B cell (primary cell): ENCODE measurements around the gene RUBCNL. TPM values are rescaled to one million over a fixed set of nuclear protein-coding genes. Genes with fewer than 3 reads are reported as not detected.

Source experiments
- ATAC-seq: fragments of 200-7000 bp; cut with Tn5 transposase; one replicate; pipeline ENCODE4 v1.10.0; 2021; ENCODE audit warnings: low read depth, mild to moderate bottlenecking, moderate number of reproducible peaks, moderate library complexity
- CTCF ChIA-PET: fragments of 350-600 bp; sonication (Branson Sonifier 250); formaldehyde crosslinking; loops from one replicate; lab custom pipeline; 2021; ENCODE audit warnings: antibody characterized with exemption, inconsistent platforms; lab: Charles Lee
- POLR2A ChIA-PET: fragments of 350-600 bp; sonication (Branson Sonifier 250); formaldehyde crosslinking; loops from one replicate; lab custom pipeline; 2021; ENCODE audit warnings: antibody characterized with exemption; lab: Charles Lee
- DNase-seq: peaks from one replicate; pipeline ENCODE4 v3.0.0; 2013
- H2AFZ ChIP-seq: 2 replicates; pipeline ENCODE4 v1.6.1; 2012; ENCODE audit warnings: mild to moderate bottlenecking, low read depth, low read length; ENCODE audit not compliant: insufficient read depth, poor library complexity, severe bottlenecking
- H3K27ac ChIP-seq, 2 donors: 1 replicate in 1 of 2; 2 replicates in 1 of 2; pipeline ENCODE4 v1.5.1; 2012 to 2013; ENCODE audit warnings: low read length in 2 of 2, mild to moderate bottlenecking in 2 of 2, moderate library complexity in 1 of 2
- H3K27me3 ChIP-seq, 4 experiments: fragments of 200-600 bp in 1 of 4; sonication (generic) in 1 of 4; replicated peaks in 1 of 4; 1 replicate in 2 of 4; 2 replicates in 2 of 4; pipeline versions ENCODE4 v1.6.1 to v1.7.0; 2013 to 2016; ENCODE audit warnings: low read length in 3 of 4, mild to moderate bottlenecking in 2 of 4, mixed read lengths in 1 of 4, moderate library complexity in 1 of 4; ENCODE audit not compliant: insufficient read depth in 4 of 4, control insufficient read depth in 3 of 4; ENCODE audit errors: control extremely low read depth in 1 of 4
- H3K36me3 ChIP-seq, 2 experiments: replicated peaks in 1 of 2; 1 replicate in 1 of 2; 2 replicates in 1 of 2; pipeline versions ENCODE4 v1.6.1 to v1.7.1; 2013; ENCODE audit warnings: low read length in 1 of 2; ENCODE audit not compliant: insufficient read depth in 2 of 2, control insufficient read depth in 1 of 2; ENCODE audit errors: control extremely low read depth in 1 of 2, extremely low read depth in 1 of 2
- H3K4me1 ChIP-seq, 2 donors: fragments of 200-600 bp in 1 of 2; sonication (generic) in 1 of 2; 1 replicate in 1 of 2; 2 replicates in 1 of 2; pipeline versions ENCODE4 v1.5.1 to v1.6.1; 2013 to 2017; ENCODE audit warnings: low read length in 2 of 2; ENCODE audit not compliant: control insufficient read depth in 2 of 2, insufficient read depth in 2 of 2
- H3K4me2 ChIP-seq: replicated peaks from 2 replicates; pipeline ENCODE3; 2012; ENCODE audit warnings: mild to moderate bottlenecking, low read depth, low read length; ENCODE audit not compliant: poor library complexity, severe bottlenecking
- H3K4me3 ChIP-seq, 5 experiments: fragments of 200-600 bp in 1 of 5; sonication (generic) in 1 of 5; 1 replicate in 3 of 5; 2 replicates in 2 of 5; pipeline versions ENCODE4 v1.5.1 to v1.7.0; 2011 to 2016; ENCODE audit warnings: low read length in 4 of 5, mild to moderate bottlenecking in 4 of 5, low read depth in 2 of 5, control low read depth in 1 of 5, moderate library complexity in 1 of 5; ENCODE audit not compliant: insufficient read depth in 1 of 5; ENCODE audit errors: control extremely low read depth in 1 of 5, extremely low read depth in 1 of 5
- H3K79me2 ChIP-seq: fragments of 200-600 bp; sonication (generic); one replicate; pipeline ENCODE4 v1.6.0; 2016; ENCODE audit warnings: low read length; ENCODE audit not compliant: control insufficient read depth, insufficient read depth
- H3K9ac ChIP-seq: fragments of 200-600 bp; sonication (generic); 2 replicates; pipeline ENCODE4 v1.6.1; 2017; ENCODE audit warnings: mild to moderate bottlenecking, low read length, moderate library complexity
- H3K9me3 ChIP-seq, 3 donors: one replicate each; pipeline versions ENCODE4 v1.6.1 to v1.7.1; 2013; ENCODE audit warnings: low read length in 2 of 3; ENCODE audit not compliant: control insufficient read depth in 2 of 3, insufficient read depth in 1 of 3; ENCODE audit errors: control extremely low read depth in 1 of 3
- H4K20me1 ChIP-seq: 2 replicates; pipeline ENCODE4 v1.6.0; 2012; ENCODE audit warnings: mild to moderate bottlenecking, low read length; ENCODE audit not compliant: insufficient read depth, control insufficient read depth, poor library complexity, severe bottlenecking
- H3K27ac Mint-ChIP-seq: one replicate; pipeline ENCODE4 v1.8.0; 2021; ENCODE audit warnings: mixed read lengths
- H3K27me3 Mint-ChIP-seq: one replicate; pipeline ENCODE4 v1.8.0; 2021; ENCODE audit warnings: mixed read lengths
- H3K4me1 Mint-ChIP-seq: one replicate; pipeline ENCODE4 v1.8.0; 2021; ENCODE audit warnings: mixed read lengths
- H3K4me3 Mint-ChIP-seq: one replicate; pipeline ENCODE4 v1.8.0; 2021; ENCODE audit warnings: mixed read lengths
- H3K9me3 Mint-ChIP-seq: one replicate; pipeline ENCODE4 v1.8.0; 2022; ENCODE audit warnings: mixed read lengths; ENCODE audit not compliant: insufficient read depth
- CTCF ChIP-seq: fragments of 200-600 bp; IDR thresholded peaks from one replicate; pipeline ENCODE4 v1.8.0; 2022; ENCODE audit warnings: antibody characterized with exemption, mild to moderate bottlenecking
- EZH2 ChIP-seq: IDR thresholded peaks from 2 replicates; pipeline ENCODE4 v1.6.1; 2012; ENCODE audit warnings: borderline replicate concordance, low read depth, mild to moderate bottlenecking, moderate library complexity, low read length; ENCODE audit not compliant: insufficient read depth, poor library complexity, severe bottlenecking
- WGBS: methylation state at CpG from one replicate; pipeline ENCODE4 v1.1.5; 2013; ENCODE audit warnings: missing lambda C conversion rate; ENCODE audit not compliant: insufficient coverage; 5-methylcytosine and 5-hydroxymethylcytosine counted together
- intact Hi-C: fragments of 100-400 bp; cut with micrococcal nuclease; formaldehyde crosslinking; loops from one replicate; pipeline ENCODE4 v1.10.0; 2022
- polyA plus RNA-seq: library from polyadenylated mRNA; depleted of rRNA; stranded (reverse); fragments of >200 nt; gene quantifications from 2 replicates; pipeline ENCODE4 v1.2.3, GENCODE V29; 2012
- total RNA-seq, 2 donors: library from RNA; stranded (reverse); fragments of 120-200 nt in 1 of 2; gene quantifications; 1 replicate in 1 of 2; 2 replicates in 1 of 2; pipeline versions ENCODE4 v1.2.3 to v1.2.4, GENCODE V29; 2013 to 2022

The RUBCNL gene
- total and polyA plus RNA-seq, 2 donors (not counting 1 experiment from before 2014, with no cell fraction given) = 185 to 370 TPM

- peaks cover 65% of the 10 kb centered on the region for H4K20me1 ChIP-seq
- H3K4me1 ChIP-seq = no peaks in the 10 kb centered on the region
- peak overlapping the region in 1 of 2 donors; percentile 53 for H3K27ac ChIP-seq
- peaks cover 51% of the 10 kb centered on the region for H3K79me2 ChIP-seq
- Mint-ChIP-seq H3K4me1 (peaks cover 7% of the 10 kb centered on the region), H3K4me3 (no peak overlapping the region), H3K9me3 (no peaks in the 10 kb centered on the region), H3K27ac (peak overlapping the region; percentile 18), H3K27me3 (no peaks in the 10 kb centered on the region)
- H3K4me2 ChIP-seq = no peak overlapping the region
- H2AFZ ChIP-seq = no peak overlapping the region
- 80% methylated on average over 1 of the region's 3 CpGs for WGBS
- ChIA-PET POLR2A (no interaction called here), CTCF (interaction anchor here (1.1 kb wide), 2 partner anchors 9 to 39 kb away, joined by 3 read pairs; no protein-coding TSS in a partner anchor)
- H3K4me3 ChIP-seq = no peak overlapping the region
- H3K9ac ChIP-seq = no peak overlapping the region
- ATAC-seq = no peak
- intact Hi-C loops = no loop called here
- TF ChIP-seq CTCF (no peak), EZH2 (no peak)
- no peaks in the 10 kb centered on the region for H3K9me3 ChIP-seq
- no peaks in the 10 kb centered on the region for H3K27me3 ChIP-seq
- peaks cover 7 to 92% of the 10 kb centered on the region in 2 experiments for H3K36me3 ChIP-seq
- DNase-seq = no peak
Measured at GRCh38 chr13:46360604-46361003, 26.4 kb downstream of the RUBCNL start.

- Mint-ChIP-seq H3K27ac (peak overlapping the region; percentile 29), H3K27me3 (no peaks in the 10 kb centered on the region)
- peaks cover 43% of the 10 kb centered on the region for H3K79me2 ChIP-seq
Measured at GRCh38 chr13:46359714-46360113, 27.3 kb downstream of the RUBCNL start.

More at GRCh38 chr13:46359714-46360113, 27.3 kb downstream of the RUBCNL start:
- intact Hi-C loops = no loop called here
- TF ChIP-seq CTCF (no peak), EZH2 (no peak)
- Histone ChIP-seq H3K4me3 (no peak overlapping the region), H4K20me1 (peaks cover 66% of the 10 kb centered on the region), H3K4me1 (no peaks in the 10 kb centered on the region), H3K9me3 (no peaks in the 10 kb centered on the region), H3K4me2 (no peak overlapping the region), H2AFZ (no peak overlapping the region), H3K27me3 (no peaks in the 10 kb centered on the region), H3K9ac (no peak overlapping the region), H3K27ac (peak overlapping the region in 1 of 2 donors; percentile 42), H3K36me3 (peaks cover 8 to 92% of the 10 kb centered on the region in 2 experiments)
- Mint-ChIP-seq H3K4me1 (peaks cover 4% of the 10 kb centered on the region), H3K4me3 (no peak overlapping the region), H3K9me3 (no peaks in the 10 kb centered on the region)
- POLR2A ChIA-PET = no interaction called here
- DNase-seq (no peak), ATAC-seq (no peak)
- whole genome bisulfite sequencing = no CpG with 5 or more reads among the region's 1 CpG
- CTCF ChIA-PET = interaction anchor here (1.1 kb wide), 1 partner anchor 38 kb away, joined by 3 read pairs; no protein-coding TSS in a partner anchor
